GM18867 (cell line): ENCODE data around the gene ATRAID.

Experiments
- ATAC-seq: cut with Tn5 transposase; IDR thresholded peaks from one replicate; pipeline ENCODE4 v1.9.1; 2021; ENCODE audit warnings: mild to moderate bottlenecking, moderate library complexity; ENCODE audit not compliant: unreplicated experiment

The ATRAID gene

DNA sequence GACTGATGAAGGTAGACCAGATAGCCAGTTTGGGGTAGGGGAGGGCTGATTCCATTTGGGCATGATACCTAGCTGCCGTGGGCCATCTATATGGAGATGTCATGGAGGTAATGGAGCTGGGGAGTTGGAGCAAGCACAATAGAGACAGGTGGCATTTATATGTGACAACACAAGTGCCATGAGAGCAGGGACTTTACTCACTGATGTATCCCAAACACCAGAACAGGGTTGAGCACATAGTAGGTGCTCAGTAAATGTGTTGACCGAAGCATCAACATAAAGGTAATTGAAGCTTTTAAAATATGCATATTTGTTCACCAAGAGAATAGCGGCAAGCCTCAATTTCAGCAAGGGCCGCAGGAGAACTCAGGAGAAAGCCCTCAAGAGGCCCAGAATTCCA is 36.1 kb downstream of the ATRAID start:
- ATAC-seq, result no peak

- ATAC-seq, result no peak
Observed at GRCh38 chr2:27249159-27249890, 37.5 kb downstream of the ATRAID start.

- ATAC-seq, result no peak
Observed at GRCh38 chr2:27249891-27250651, 38.2 kb downstream of the ATRAID start.

- ATAC-seq, result no peak
Observed at GRCh38 chr2:27250652-27251379, 39.0 kb downstream of the ATRAID start.

GRCh38 chr2:27251766-27252165 is 39.9 kb downstream of the ATRAID start:
- no peak for ATAC-seq

DNA sequence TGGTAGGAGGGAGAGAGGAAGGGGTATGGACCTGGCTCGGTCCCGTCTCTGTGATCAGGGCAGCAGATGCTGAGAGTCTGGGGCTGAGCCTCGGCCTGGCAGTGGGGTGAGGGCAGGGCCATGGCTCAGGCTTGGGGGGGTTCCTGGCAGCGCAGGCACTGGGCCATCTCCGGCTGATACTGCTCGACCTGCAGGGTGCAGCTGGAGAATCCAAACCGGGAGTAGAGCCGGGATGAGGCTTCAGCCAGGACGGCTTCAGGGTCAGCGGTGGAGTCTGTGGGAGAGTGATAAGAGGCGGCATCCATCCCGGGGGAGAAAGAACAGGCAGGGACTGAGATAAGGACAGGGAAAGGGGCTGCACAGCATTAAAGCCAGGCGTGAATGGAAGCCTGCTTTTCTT is 43.3 kb downstream of the ATRAID start:
- ATAC-seq, result no peak

DNA sequence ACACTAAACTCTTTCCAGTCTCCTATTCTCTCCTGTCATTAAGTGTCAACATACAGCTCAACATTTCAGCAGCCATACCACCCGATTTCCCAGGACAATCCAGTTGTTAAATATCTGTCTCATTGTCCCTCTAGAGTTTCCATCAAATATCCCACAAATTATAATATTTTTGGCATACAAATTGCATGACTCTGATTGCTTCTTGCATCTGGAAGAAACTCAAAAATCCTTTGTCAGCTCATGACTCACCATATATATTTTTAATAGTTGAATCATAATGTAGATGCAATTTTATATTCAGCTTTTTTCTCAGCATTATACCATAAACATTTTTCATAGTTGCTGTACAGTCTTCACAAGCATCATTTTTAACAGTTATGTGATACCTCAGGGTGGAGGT is 43.8 kb downstream of the ATRAID start:
- ATAC-seq, result no peak

DNA sequence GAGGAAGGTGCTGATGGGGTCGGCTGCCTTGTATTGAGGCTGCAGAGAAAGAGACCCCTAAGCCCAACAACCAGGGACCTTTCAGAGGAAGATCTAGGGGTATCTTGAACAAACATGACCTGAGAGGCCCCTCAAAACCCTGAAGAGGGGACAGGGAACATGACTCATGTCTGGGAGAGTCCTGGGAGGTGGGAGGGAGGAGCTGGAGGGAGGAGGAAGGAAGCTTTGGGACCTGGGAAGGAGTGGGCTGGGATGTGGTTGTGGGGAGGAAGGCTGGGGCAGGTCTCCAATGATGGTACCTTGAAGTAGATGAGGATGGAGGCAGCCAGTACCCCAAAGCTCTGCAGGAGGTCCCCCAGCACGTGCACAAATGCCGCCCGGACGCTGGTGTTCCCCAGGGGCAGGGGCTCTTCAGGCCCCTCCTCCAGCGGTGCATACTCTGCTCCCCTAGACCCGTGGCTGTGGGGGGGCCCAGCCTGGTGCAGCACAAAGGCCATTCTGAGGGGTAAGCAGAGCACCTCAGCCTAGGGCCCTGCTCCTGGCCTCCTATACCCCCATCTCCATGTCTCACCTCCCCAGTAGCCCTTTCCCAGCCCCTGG is 45.1 kb downstream of the ATRAID start:
- ATAC-seq, result no peak

- no peak for ATAC-seq
Observed at GRCh38 chr2:27258051-27258450, 46.2 kb downstream of the ATRAID start.

DNA sequence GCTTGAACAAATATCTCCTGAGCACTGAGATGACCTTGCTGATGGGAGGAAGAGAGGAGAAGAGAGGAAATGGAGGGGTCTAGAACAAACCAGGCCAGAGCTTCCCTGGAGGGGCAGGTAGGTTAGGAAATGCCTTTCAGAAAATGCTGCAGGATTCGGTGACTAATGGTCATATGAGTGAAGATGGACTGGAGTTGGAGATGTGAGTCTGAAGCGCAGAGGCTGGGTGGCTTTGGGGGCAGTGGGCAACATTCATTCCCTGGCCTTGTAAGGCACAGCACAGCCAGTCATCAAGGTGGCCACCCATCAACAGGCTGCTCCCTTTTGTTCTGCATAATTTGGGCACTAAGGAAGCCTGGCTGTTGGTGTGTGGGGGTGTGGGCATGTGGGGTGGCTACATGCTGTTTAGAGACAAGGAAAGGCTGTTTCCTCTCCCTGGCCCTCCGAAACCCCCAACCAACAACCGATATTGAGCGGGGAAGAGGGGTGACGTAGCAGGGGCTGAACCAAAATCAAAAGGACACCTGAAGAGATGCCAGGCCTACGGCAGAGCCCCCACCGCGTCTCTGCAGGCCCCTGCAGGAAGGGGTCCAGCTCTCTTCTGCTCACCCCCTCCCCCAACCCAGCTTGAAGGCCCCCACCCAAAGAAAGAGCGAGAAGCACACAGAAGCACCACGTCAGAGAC is 49.5 kb downstream of the ATRAID start:
- no peak for ATAC-seq

- no peak for ATAC-seq
Observed at GRCh38 chr2:27261926-27262298, 50.1 kb downstream of the ATRAID start.

GRCh38 chr2:27262379-27263286 is 50.8 kb downstream of the ATRAID start, which contains the start of gene SLC30A3:
Gene SLC30A3 (minus strand): TSS chr2:27263047. CDS start chr2:27262906, 141 bp downstream.
- ATAC-seq, result peak; percentile 55

DNA sequence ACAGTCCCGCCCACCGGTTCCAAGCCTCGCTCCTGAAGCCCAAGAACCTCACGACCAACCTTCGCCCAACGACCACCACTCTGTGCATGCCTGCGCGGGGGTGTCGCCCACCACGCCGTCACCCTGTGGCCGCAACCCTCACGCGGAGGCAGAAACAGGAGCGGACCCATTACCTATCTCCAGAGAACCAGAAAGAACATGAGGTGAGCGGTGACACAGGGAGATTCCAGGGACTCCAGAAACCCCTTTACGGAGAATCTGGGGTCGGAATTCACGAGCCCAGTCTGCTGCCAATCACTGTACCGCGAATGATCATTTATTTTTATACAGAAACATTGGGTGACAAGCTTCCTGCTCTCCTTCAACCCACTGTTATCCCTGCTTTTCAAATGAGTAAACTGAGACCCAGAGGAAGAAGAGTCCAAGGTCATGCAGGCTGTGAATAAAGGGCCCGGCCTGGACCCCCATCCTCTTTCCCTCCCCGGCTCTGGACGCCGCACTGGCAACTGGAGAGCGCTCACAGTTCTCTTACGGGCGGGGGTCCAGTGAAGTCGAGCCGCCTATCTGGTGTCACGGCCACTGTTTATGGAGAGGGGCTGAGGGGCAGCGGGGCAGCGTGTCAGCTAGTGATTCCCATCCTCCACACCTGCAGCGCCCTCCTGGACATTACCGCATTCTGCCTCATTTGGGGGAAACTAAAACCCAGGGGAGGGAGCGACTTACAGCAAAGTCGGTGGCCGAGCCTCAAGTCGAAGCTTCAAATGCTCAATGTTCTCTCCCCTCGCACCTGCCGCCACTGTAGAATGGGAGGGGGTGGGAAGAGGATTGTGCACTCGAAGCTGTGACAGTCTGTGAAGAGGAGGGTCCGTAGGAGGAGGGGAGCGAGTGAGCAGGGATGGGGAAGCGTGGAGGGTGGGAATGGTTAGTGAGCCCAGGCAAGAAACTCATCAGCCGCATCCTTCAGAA is 51.7 kb downstream of the ATRAID start:
- ATAC-seq, result no peak

DNA sequence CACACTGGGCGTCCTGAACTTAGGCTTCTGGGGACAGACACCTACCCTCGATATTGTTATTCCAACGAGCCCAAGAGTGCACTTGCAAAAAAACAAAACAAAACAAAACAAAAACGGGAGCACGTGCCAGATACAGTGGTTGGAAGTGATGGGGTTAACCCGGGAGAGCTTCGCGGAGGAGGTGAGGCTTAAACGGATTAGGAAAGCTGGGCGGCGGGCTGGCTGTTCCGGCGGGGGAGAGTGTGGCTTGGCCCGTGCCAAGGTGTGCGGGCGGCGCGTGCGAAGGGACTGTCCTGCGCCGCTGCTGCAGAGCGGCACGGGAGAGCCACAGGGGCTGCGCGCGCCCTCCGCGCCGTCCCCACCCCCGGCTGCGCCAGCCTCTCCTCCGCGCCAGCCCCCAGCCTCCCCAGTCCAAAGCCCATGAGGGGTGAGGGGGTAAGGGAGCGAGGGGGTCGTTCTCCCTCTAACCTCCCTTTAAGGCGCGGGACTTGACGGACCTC is 52.5 kb downstream of the ATRAID start:
- no peak for ATAC-seq

DNA sequence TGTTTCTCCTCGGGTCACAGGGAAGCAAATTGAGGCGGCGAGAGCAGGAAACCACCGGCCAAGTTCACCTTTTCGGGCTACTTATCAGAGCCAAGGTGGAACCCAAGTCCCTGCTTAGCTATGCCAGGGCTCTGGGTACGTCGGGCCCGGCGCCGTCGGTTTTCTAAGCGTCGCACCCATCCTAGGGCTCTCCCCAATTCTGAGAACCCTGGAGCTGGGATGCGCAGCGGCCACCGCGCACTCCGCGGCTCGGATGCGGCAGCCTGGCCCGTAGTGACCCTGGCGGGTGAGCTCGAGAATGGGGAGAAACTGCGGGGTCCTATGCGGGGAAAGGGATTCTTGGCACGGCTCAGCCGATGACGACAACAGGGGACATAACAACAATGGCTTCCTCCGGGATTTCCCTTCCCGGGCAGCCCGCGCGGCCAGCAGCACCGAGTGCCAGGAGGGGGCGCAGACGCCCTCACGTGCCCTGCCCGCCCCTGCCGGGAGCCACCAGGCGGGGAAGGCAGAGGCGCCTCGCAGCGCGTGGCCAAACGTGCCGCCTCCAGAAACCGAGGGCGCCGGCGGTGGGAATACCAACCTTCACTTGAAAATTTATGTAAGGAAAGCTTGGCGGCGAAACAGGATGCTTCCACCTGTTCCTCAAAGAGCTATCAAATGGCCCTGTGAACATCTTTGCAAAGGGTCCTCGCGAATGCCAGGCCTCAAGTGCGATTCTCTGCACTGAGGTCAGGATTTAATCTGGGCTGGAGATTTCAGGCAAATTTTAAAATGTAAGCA is 53.1 kb downstream of the ATRAID start:
- ATAC-seq, result no peak

- no peak for ATAC-seq
Observed at GRCh38 chr2:27265536-27265870, 53.7 kb downstream of the ATRAID start.
